Epithelial cell of proximal tubule (primary cell): ENCODE measurements around the gene AMZ1. TPM values are rescaled to one million over a fixed set of nuclear protein-coding genes. Genes with fewer than 3 reads are reported as not detected.
A peak's percentile ranks its signal among the peaks of the same experiment; 100 is the strongest.

Source experiments
- DNase-seq: peaks from one replicate; pipeline ENCODE4 v3.0.0-alpha.2; 2011; ENCODE audit warnings: low read depth
- H3K4me3 ChIP-seq: 2 replicates; pipeline ENCODE4 v1.5.1; 2011; ENCODE audit warnings: low read depth, mild to moderate bottlenecking, low read length
- CTCF ChIP-seq: conservative IDR thresholded peaks from 2 replicates; pipeline ENCODE4 v1.5.1; 2012; ENCODE audit warnings: low read depth, mild to moderate bottlenecking, low read length
- total RNA-seq: library from RNA; depleted of rRNA; stranded (reverse); fragments of >200 nt; gene quantifications from 2 replicates; pipeline ENCODE4 v1.2.3, GENCODE V29; 2015

AMZ1 gene
- total RNA-seq, 1 donor from 2014 or later: 0.29 TPM

- no peak overlapping the region for H3K4me3 ChIP-seq
- no peak for DNase-seq
- TF ChIP-seq CTCF: no peak
These were observed 17.5 kb downstream of the AMZ1 start for GRCh38 chr7:2705371-2706096.

DNA sequence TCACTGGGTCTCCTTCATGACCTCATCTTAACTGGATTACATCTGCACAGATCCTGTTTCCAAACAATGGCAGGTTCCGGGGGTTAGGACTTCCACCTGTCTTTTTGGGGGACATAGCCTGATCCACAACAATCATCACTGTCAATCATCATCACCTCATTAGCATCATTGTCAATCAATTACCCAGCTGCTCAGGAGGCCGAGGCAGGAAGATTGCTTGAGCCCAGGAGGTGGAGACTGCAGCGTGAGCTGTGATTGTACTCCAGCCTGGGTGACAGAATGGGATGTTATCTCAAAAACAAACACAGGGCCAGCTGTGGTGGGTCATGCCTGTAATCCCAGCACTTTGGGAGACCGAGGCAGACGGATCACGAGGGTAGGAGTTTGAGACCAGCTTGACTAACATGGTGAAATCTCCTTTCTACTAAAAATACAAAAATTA, 18.7 kb downstream of the AMZ1 start:
- H3K4me3 ChIP-seq: no peak overlapping the region
- DNase-seq: no peak
- no peak for TF ChIP-seq CTCF

GRCh38 chr7:2707481-2707880, 19.5 kb downstream of the AMZ1 start:
- H3K4me3 ChIP-seq: no peak overlapping the region
- DNase-seq: no peak
- no peak for TF ChIP-seq CTCF

GRCh38 chr7:2708041-2708440, 20.0 kb downstream of the AMZ1 start:
- H3K4me3 ChIP-seq: no peak overlapping the region
- no peak for DNase-seq
- TF ChIP-seq CTCF: no peak

DNA sequence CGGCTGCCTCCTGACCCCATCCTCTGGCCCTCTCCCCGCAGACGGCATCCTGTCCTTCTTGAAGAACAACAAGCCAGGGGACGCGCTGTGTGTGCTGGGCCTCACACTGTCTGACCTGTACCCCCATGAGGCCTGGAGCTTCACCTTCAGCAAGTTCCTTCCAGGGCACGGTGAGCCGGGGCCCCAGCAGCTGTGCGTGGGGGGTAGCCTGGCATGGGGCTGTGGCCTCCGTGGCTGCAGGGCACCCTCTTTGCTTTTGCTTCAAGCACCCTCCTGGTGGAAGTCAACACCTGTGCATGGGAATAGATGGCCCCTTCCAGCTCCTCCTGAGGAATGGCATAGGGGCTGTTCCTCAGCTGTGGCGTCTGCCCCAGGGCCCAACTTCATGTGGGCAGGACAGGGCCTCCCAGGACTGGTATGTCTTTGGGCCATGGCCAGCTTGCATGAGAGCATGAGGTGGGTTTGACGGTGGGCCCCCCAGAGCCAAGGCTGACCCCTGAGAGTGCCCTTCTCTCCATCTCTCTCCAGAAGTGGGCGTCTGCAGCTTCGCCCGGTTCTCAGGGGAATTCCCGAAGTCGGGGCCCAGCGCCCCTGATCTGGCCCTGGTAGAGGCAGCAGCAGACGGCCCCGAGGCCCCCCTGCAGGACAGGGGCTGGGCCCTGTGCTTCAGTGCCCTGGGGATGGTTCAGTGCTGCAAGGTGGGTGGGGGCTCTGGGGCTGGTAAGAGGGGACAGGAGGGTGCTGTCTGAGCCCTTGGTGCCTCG, 20.7 kb downstream of the AMZ1 start:
- TF ChIP-seq CTCF: no peak
- DNase-seq: no peak

DNA sequence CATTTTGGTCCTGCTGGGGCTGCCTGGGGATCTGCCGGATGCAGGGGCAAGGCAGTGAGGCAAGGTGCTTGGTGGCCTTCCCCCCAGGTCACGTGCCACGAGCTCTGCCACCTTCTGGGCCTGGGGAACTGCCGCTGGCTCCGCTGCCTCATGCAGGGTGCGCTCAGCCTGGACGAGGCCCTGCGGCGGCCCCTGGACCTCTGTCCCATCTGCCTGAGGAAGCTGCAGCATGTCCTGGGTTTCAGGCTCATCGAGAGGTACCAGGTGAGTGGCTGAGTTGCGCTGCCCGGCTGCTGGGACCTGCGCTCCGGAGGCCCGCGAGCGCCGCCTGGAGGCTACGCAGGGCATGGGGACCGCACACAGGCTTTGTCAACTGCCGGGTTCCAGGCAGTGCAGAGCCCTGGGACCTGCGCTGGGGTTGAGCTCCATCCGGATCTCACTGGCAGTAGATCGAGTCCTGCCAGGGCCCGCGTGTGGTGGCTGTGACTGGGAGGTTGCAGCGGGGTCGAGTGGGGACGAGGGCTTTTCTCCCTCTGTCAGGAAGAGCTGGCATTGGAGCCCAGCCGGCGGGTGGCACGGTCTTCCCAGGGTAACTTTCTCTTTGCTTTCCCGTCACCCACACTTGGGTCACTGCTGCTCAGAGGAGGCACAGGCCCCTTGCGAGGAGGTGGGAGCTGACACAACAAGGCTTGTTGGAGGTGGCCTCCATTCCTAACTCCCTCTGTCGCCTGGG, 21.7 kb downstream of the AMZ1 start:
- peak; percentile 85 for TF ChIP-seq CTCF
- no peak for DNase-seq
- H3K4me3 ChIP-seq: no peak overlapping the region

More for the DNA sequence above, 20.7 kb downstream of the AMZ1 start:
- no peak overlapping the region for H3K4me3 ChIP-seq
